Stimulated activated naive CD4-positive, alpha-beta T cell treated with Interleukin-2 at 50 U/mL for 16 hours (primary cell): ENCODE measurements around the gene NLRC4.
"Not testable (repeated sequence)": the region's sequence is repeated elsewhere in the genome, so short reads cannot be mapped to it uniquely, and the experiment has no call there.

ENCODE experiments used
- DNase-seq: peaks from one replicate; lab custom pipeline; 2025; lab: John Stamatoyannopoulos, UW

The NLRC4 gene

DNA sequence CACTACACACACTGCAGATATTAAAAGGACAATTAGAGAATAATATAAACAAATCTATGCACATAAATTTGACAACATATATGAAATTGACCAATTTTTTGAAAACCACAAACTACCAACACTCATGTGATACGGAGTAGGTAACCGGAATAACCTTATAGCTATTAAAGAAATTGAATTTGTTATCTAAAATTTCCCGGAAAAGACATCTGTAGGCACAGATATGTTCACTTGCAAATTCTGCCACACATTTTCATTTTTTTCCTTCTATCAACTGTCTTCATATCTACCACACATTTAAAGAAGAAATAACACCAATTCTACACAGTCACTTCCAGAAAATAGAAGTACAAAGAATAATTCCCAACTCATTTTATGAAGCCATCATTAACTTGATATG lies 22.4 kb downstream of the NLRC4 start:
- no peak for DNase-seq

DNA sequence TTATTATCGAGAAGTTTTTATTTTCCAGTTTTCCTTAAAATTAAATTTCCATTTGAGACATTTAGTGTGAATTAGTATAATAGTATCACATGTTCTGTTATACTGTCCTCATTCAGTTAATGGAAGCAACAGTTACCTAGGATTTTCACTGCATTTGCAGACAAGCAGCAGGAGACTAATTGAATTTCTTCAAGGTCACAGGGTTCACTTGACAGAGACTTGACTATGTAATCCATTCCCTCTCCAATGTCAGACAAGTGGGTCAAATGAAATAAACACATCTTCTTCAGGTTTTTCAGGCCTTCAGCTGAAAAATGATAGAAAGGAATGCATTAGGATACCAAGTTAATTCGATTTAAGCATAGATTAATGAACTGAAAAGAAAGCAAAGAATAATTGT lies 26.7 kb downstream of the NLRC4 start:
- no peak for DNase-seq

DNA sequence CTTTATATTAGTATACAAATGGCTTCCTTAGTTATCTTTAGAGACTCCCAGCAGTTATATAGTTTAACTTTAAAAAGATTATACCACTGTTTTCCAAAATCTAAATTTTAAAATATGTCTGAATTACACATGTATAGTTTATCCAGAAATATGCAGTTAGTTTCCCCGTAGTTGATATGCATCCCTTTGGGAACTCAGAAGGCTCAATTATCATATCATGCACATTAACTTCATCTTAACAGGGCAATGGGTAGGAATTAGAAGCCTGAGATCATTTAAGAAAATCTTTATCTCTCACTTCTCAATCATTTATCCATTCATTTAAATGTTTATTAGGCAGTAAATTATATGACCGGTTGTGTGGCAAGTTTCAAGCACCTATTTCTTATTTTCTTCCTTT lies 27.2 kb downstream of the NLRC4 start:
- DNase-seq, result no peak

DNA sequence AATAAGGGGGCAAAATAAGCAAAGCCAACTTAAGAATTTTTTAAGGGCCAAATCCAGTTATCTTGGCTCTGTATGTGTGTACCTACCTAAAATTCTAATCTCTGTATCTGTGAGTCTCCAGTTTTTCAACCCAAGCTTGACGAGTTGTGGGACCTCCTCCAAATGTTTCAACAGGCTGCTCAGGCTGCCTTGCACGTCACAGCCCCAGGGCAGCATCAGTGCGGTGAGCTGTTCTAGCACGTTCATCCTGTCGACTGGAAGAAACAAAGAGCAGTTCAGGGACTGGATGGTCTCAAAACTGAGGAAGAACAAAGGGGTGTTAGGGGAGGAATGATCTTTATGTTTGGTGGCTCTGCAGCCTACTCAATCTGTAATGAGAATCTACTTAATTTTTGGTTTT lies 29.4 kb downstream of the NLRC4 start:
- no peak for DNase-seq

DNA sequence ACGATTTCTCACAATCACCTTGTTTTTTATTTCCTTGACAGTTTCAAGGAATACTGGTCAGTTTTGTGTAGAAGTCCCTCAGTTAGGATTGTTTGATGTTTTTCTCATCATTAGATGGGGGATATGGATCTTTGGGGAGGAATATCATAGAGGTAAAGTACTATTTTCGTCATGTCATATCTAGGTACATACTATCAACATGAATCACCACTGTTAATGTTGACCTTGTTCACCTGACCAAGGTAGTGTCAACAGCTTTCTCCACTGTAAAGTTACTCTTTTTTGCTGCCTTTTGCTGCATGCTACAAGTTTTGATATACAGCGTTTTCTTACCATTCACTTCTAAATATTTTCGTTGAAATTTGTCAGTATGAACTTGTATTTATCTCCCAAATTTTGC lies 32.7 kb downstream of the NLRC4 start:
- no peak for DNase-seq

DNA sequence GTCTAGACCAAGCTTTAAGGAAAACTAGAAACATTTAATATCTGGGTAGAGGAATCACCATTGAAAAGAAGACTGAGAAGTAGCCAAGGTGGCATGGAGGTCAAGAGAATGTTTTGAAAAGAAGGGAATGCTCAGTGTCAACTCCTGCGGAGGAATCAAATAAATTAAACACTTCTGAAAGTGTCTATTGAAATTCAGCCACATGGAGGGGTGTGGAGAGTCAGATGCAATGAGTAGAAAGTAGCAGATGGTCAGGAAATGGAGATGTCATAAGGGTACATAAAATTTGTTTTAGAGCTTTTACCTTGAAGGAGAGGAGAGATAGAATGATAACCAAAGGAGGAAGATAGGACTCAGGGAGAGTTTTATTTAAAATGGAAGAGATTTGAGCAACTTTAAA lies 35.1 kb downstream of the NLRC4 start:
- DNase-seq, result no peak

DNA sequence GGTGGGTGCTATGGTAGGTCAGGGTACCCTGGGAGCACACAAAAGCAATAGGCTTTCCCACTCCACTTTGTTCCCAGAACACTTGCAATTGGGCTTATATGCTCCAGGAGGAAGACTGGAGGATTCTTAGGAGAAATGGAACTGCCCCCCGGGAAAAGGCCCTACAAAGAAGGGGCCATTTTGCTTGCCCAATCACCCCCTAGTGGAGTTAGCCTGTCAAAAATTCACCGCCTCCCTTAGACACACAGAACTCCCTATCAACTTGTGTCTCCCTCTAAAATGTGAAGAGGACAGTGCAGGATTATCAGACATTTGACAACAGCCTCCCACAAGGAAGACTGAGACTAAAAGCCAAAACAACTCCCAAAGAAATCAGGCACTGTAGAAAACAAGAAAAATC lies 36.5 kb downstream of the NLRC4 start:
- DNase-seq, result no peak

DNA sequence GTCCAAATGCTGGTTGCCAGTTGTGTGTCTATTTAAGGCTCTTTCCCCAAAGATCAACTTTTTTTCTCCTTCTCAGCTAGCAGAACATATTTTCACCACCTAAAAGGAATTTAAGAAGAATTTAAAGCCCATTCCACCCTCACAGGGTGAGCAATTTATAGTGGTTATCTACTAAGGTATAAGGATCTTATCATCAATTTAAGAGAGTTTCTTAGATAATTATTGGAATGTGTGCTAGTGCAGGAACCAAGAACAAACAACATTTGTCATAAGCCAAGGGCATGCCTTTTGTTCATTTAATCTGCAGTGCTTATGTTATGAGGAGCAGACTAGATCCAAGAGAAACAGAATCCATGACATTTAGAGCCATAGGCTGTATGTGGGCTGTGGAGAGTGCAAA lies 37.2 kb downstream of the NLRC4 start:
- DNase-seq, result no peak

DNA sequence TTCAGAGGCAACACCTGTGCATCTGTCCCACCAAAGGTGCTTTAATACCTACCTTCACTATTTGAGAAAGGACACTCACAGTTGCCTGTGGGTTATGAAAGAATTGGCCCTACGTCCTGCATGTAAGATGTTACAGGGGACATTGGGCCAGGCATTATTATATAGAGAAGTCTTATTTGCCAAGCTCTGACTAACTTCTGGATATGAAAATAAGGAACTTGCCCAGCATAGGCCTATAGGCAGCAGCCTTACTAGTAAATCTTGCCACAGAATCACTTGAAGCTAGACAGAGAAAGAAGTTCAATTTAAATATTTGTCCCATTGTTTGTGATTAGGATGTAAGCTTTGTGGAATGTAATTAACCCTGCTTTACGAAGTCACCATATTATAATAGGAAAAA lies 41.7 kb downstream of the NLRC4 start:
- DNase-seq, result no peak

DNA sequence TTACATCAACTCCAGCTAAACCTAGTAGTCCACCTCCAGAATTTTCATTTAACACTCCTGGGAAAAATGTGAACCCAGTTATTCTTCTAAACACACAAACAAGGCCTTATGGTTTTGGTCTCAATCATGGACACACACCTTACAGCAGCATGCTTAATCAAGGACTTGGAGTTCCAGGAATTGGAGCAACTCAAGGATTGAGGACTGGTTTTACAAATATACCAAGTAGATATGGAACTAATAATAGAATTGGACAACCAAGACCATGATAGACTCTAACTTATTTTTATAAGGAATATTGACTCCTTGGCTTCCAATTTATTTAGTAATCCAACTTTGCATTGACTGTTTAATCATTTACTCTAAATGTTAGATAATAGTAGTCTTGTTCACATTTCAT lies 44.2 kb downstream of the NLRC4 start:
- DNase-seq, result no peak

DNA sequence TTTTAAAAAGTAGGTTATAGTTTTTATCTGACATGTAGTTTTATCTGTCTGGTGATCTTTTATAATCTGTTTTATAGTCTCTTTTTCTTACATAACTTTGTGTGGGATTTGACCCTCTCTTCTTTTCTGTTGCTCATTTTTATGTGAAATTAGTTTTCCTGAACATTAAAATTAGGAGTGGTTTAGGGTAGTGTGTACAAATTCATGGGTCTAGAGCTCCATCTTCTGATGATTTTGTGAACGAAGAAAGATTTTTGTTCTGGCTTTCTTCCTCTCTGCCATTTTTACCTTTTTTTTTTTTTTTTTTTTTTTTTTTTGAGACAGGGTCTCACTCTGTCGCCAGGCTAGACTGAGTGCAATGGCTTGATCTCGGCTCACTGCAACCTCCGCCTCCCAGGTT lies 52.4 kb downstream of the NLRC4 start:
- no peak for DNase-seq

DNA sequence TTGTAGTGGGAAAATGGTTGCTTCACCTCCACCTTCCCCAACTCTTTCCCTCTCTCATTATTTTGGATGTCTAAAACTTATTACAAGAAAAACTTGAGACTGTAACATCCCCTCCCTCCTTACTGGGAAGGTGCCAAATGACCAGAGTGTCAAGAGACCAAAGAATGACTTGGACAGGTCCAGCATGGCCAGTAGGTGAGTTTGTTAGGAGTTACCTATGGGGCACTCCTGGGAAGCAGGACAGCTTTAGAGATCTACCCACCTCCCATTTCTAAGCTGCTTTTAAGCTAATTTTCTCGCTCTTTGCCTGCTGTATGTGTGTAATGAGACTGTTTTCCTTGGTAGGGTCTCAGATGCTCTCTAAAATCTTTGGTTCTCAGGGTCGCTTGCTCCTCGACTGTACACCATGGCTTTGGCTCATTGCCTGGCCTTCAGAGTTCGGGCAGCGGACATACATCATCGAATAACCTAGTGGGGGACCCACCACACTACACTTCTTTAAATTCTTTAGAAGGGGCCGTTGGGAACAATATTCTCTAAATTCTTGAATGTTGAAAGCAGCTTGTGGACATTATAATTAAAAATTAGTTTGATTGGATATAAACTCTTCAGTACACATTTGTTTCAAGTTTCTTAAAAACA lies 53.8 kb downstream of the NLRC4 start:
- no peak for DNase-seq

DNA sequence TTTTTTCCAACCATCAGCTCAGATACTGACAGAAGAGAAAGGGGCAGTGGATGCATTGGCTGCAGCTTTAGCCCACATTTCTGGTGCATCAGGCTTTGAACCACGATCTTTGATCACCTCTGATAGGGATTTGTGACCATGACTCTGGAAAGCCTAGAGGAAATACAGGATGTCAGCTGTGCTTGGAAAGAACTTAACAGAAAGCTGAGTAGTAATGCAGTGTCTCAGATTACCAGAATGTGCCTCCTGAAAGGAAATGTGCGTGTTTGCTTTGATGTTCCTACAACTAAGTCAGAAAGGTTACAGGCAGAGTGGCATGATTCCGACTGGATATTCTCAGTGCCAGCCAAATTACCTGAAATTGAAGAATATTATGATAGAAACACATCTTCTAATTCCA lies 61.3 kb downstream of the NLRC4 start:
- not testable (repeated sequence) for DNase-seq

DNA sequence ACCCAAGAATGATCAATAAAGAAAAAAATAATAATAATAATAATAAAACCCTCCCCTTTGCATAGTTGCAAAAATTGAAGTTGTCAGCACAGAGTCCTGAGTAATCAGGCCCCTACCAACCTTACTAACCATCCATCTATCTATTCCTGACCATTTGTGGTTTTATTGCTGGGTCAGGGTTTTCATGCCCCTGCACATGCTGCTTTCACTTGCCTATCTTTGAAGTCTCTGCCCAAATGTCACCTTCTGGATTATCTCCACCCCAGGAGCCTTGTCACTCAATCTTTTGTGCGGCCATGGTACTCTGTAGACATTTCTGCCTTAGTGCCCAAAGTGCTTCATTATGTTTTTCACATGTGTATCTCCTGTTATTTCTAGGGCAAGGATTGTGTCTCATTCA lies 63.9 kb downstream of the NLRC4 start:
- DNase-seq, result no peak

DNA sequence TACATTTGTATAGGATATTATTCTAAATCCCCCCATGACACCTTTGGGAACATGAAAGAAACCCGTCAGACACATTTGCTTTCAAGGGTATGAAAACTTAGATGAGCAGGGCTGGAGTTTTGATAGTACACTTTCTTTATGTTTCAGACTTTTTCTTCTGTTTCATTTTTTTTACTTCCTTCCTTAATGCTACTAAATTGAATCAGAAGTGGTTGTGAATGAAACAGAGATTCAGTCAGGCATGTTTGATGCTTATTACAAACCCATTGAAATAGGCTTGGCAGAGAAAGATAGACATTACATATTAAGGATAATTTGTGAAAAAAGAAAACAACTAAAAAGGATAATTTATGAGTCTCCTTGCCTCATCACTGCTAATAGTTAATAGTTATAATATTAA lies 72.3 kb downstream of the NLRC4 start:
- DNase-seq, result no peak

DNA sequence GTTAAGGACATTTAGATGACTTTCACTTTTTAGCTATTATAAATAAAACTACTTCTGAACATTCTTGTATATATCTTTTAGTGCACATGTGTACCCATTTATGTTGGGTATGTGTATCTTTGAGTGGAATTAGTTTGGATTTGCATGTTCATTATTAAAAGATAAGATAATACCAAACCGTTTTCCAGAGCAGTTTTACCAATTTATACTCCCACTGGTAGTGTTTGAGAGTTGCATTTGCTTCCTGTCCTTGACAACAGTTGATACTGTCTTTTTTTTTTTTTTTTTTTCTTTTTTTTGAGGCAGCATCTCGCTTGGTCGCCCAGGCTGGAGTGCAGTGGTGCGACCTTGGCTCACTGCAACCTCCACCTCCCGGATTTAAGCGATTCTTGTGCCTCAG lies 75.7 kb downstream of the NLRC4 start:
- no peak for DNase-seq

DNA sequence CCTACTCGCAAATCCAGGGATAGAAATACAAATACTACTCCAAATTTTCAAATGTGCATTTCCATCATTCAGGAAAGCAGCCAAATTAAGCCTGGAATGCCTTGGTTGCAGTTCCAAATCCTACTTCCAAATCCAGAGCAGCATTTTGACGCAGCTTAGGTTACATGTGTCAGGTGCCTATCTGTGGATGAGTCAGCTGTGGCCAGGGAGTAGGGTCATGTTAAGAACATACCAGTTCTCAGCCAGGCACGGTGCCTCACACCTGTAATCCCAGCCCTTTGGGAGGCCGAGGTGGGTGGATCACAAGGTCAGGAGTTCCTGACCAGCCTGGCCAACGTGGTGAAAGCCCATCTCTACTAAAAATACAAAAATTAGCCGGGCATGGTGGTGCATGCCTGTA lies 82.0 kb downstream of the NLRC4 start:
- no peak for DNase-seq
